IMR-90 (cell line): ENCODE results near the gene UBE2V1. TPM values are rescaled to one million over a fixed set of nuclear protein-coding genes. Genes with fewer than 3 reads are reported as not detected.

Experiments used
- ATAC-seq: fragments of 200-7000 bp; cut with Tn5 transposase; 2 replicates; pipeline ENCODE4 v1.9.1; 2020; ENCODE audit warnings: low read depth, mild to moderate bottlenecking, moderate library complexity
- BruUV-seq: library from RNA; stranded (reverse); fragments of 400-500 nt; replicated peaks from 2 replicates; lab custom pipeline; 2021; lab: Mats Ljungman, UMichigan
- CTCF ChIA-PET: fragments of 300-600 bp; formaldehyde crosslinking; extraction: SDS; loops from one replicate; lab custom pipeline; 2021; ENCODE audit warnings: antibody characterized with exemption; lab: Yijun Ruan, JAX
- POLR2A ChIA-PET: fragments of 300-600 bp; sonication (Branson Sonifier 250); formaldehyde crosslinking; loops from one replicate; lab custom pipeline; 2022; ENCODE audit warnings: antibody characterized with exemption; ENCODE audit not compliant: unreplicated experiment; lab: Charles Lee
- DNase-seq: peaks from one replicate; pipeline ENCODE4 v3.0.0; 2013
- H2AFZ ChIP-seq: replicated peaks from 2 replicates; pipeline ENCODE3; 2013; ENCODE audit warnings: low read length, mild to moderate bottlenecking; ENCODE audit not compliant: poor library complexity
- H2AK5ac ChIP-seq: 2 replicates; pipeline ENCODE4 v1.6.1; 2013; ENCODE audit warnings: low read depth, low read length, inconsistent platforms
- H2AK9ac ChIP-seq: replicated peaks from 2 replicates; pipeline ENCODE3; 2013; ENCODE audit warnings: mild to moderate bottlenecking, low read depth, low read length, moderate library complexity; ENCODE audit not compliant: poor library complexity
- H2BK120ac ChIP-seq: 2 replicates; pipeline ENCODE4 v1.6.1; 2013; ENCODE audit warnings: low read depth, low read length, inconsistent platforms
- H2BK15ac ChIP-seq: 3 replicates; pipeline ENCODE4 v1.6.1; 2013; ENCODE audit warnings: low read depth, low read length, inconsistent platforms
- H2BK20ac ChIP-seq: 2 replicates; pipeline ENCODE4 v1.6.1; 2013; ENCODE audit warnings: low read depth, mild to moderate bottlenecking, inconsistent platforms, low read length, moderate library complexity
- H2BK5ac ChIP-seq: 2 replicates; pipeline ENCODE4 v1.6.1; 2013; ENCODE audit warnings: mild to moderate bottlenecking, low read depth, low read length, inconsistent platforms; ENCODE audit not compliant: poor library complexity, severe bottlenecking
- H3K14ac ChIP-seq: replicated peaks from 2 replicates; pipeline ENCODE4 v1.6.1; 2013; ENCODE audit warnings: low read depth, low read length, inconsistent platforms
- H3K18ac ChIP-seq: 2 replicates; pipeline ENCODE4 v1.6.1; 2013; ENCODE audit warnings: low read depth, low read length, control low read depth
- H3K23ac ChIP-seq: 2 replicates; pipeline ENCODE4 v1.6.1; 2013; ENCODE audit warnings: low read depth, low read length, inconsistent platforms
- H3K27ac ChIP-seq: 2 replicates; pipeline ENCODE4 v1.5.1; 2013; ENCODE audit warnings: mild to moderate bottlenecking, control low read depth, low read length; ENCODE audit not compliant: insufficient read depth
- H3K27me3 ChIP-seq: 2 replicates; pipeline ENCODE4 v1.6.1; 2013; ENCODE audit warnings: low read length; ENCODE audit not compliant: control insufficient read depth, insufficient read depth
- H3K36me3 ChIP-seq: 2 replicates; pipeline ENCODE4 v1.6.1; 2013; ENCODE audit warnings: low read length, mixed read lengths; ENCODE audit not compliant: control insufficient read depth, insufficient read depth
- H3K4ac ChIP-seq: 2 replicates; pipeline ENCODE4 v1.6.1; 2013; ENCODE audit warnings: low read depth, low read length, inconsistent platforms
- H3K4me1 ChIP-seq: 2 replicates; pipeline ENCODE4 v1.6.1; 2013; ENCODE audit warnings: low read length, mixed read lengths; ENCODE audit not compliant: control insufficient read depth, insufficient read depth
- H3K4me2 ChIP-seq: 2 replicates; pipeline ENCODE4 v1.6.1; 2013; ENCODE audit warnings: low read depth, mild to moderate bottlenecking, control low read depth, low read length, moderate library complexity
- H3K4me3 ChIP-seq: 2 replicates; pipeline ENCODE4 v1.5.1; 2013; ENCODE audit warnings: low read depth, mild to moderate bottlenecking, control low read depth, low read length, moderate library complexity; ENCODE audit not compliant: insufficient read depth
- H3K56ac ChIP-seq: 2 replicates; pipeline ENCODE4 v1.6.1; 2013; ENCODE audit warnings: low read length, inconsistent platforms; ENCODE audit not compliant: insufficient read depth; ENCODE audit errors: extremely low read depth
- H3K79me1 ChIP-seq, 2 experiments: 2 replicates each; pipeline ENCODE4 v1.6.1; 2013; ENCODE audit warnings: low read length in 2 of 2, inconsistent platforms in 1 of 2, low read depth in 1 of 2
- H3K9ac ChIP-seq: 2 replicates; pipeline ENCODE4 v1.6.1; 2013; ENCODE audit warnings: low read depth, low read length, control low read depth
- H3K9me1 ChIP-seq: 2 replicates; pipeline ENCODE4 v1.6.1; 2013; ENCODE audit warnings: low read length, inconsistent platforms; ENCODE audit not compliant: insufficient read depth
- H3K9me3 ChIP-seq: 2 replicates; pipeline ENCODE4 v1.6.1; 2013; ENCODE audit warnings: low read length; ENCODE audit not compliant: control insufficient read depth, insufficient read depth
- H4K20me1 ChIP-seq: 2 replicates; pipeline ENCODE4 v1.6.1; 2013; ENCODE audit warnings: low read length, inconsistent platforms; ENCODE audit not compliant: insufficient read depth
- H4K5ac ChIP-seq: 2 replicates; pipeline ENCODE4 v1.6.1; 2013; ENCODE audit warnings: mild to moderate bottlenecking, low read depth, low read length, control low read depth
- H4K8ac ChIP-seq, 2 experiments: 2 replicates each; pipeline ENCODE4 v1.6.1; 2013; ENCODE audit warnings: low read depth in 2 of 2, low read length in 2 of 2, control low read depth in 1 of 2, inconsistent platforms in 1 of 2
- H4K91ac ChIP-seq: 2 replicates; pipeline ENCODE4 v1.6.1; 2013; ENCODE audit warnings: low read depth, low read length, inconsistent platforms; ENCODE audit not compliant: insufficient read depth
- CTCF ChIP-seq: conservative IDR thresholded peaks from 2 replicates; pipeline ENCODE4 v1.5.1; 2012; ENCODE audit warnings: mild to moderate bottlenecking, low read depth, low read length, improper control_type of control experiment
- ELK1 ChIP-seq: fragments of 150-350 bp; IDR thresholded peaks from 2 replicates; pipeline ENCODE4 v1.6.1; 2016; ENCODE audit warnings: low read depth, mild to moderate bottlenecking, low read length, moderate library complexity, borderline replicate concordance
- FOS ChIP-seq: fragments of 150-350 bp; IDR thresholded peaks from 2 replicates; pipeline ENCODE4 v1.6.1; 2016; ENCODE audit warnings: low read depth, low read length
- MXI1 ChIP-seq: IDR thresholded peaks from 2 replicates; pipeline ENCODE4 v1.6.1; 2012; ENCODE audit warnings: low read depth, mild to moderate bottlenecking, low read length, moderate library complexity, borderline replicate concordance
- USF2 ChIP-seq: fragments of 150-350 bp; IDR thresholded peaks from 2 replicates; pipeline ENCODE4 v1.6.1; 2017; ENCODE audit warnings: mild to moderate bottlenecking, antibody characterized with exemption, low read length, low read depth
- WGBS, 2 experiments: methylation state at CpG; one replicate each; pipeline versions ENCODE4 v1.1.5 to v1.1.7; 2013; ENCODE audit warnings: missing lambda C conversion rate in 2 of 2; ENCODE audit not compliant: insufficient read length in 1 of 2; ENCODE audit errors: extremely low coverage in 2 of 2; 5-methylcytosine and 5-hydroxymethylcytosine counted together
- dilution Hi-C: fragments of 300-500 bp; cut with HindIII; formaldehyde crosslinking; loops from one replicate; pipeline ENCODE4 v1.14.3; 2018; ENCODE audit warnings: low sequenced_read_pairs; ENCODE audit not compliant: unreplicated experiment
- in situ Hi-C: fragments of 300-500 bp; cut with MboI; formaldehyde crosslinking; loops from 3 replicates; pipeline ENCODE4 v1.14.3; 2019; ENCODE audit warnings: low sequenced_read_pairs, inconsistent platforms, mixed read lengths
- intact Hi-C: fragments of 100-400 bp; cut with micrococcal nuclease; formaldehyde crosslinking; loops from 2 replicates; pipeline ENCODE4 v1.10.0; 2022
- polyA plus RNA-seq, 3 experiments: library from polyadenylated mRNA; depleted of rRNA; stranded (reverse); fragments of >200 nt; gene quantifications; 2 replicates each; pipeline ENCODE4 v1.2.3, GENCODE V29; 2012; ENCODE audit warnings: low replicate concordance in 1 of 3
- total RNA-seq: library from RNA; depleted of rRNA; stranded (reverse); fragments of >200 nt; gene quantifications from 2 replicates; pipeline ENCODE4 v1.2.3, GENCODE V29; 2012

Gene UBE2V1
- total and polyA plus RNA-seq, 2 of the 4 experiments (the other 2 are of a cell fraction): 20.1 to 138 TPM

DNA sequence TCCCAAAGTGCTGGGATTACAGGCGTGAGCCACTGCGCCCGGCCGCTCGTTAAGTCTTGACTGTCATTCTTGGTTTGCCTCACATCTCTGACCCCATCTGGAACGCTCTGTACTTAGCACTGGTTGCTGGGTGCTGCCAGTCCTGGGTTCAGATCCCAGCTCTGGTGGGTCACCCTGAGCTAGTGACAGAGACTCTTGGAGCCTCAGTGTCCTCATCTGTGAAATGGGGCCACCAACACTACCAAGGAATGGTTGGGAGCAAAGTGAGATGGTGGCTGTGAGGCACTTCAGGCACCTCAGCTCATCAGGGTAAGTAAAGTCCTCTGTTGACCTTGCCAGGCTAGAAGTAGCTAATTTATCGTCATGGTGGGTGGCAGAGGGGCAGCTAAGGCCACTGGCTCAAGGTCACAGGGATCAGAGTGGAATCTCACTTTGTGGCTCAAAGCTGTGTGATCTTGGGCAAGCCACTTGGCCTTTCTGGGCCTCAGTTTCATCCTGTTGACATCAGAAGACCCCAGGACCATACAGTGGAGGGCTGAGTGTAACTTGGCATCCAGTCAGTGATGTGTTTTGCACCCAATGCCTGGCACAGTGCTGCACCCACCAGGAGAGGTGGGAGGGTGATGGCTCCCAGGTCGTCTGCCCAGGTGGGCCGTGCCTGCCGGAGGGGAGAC is 46.7 kb downstream of the UBE2V1 start:
- Histone ChIP-seq H3K9me3 (no peaks in the 10 kb centered on the region), H4K5ac (no peak overlapping the region), H3K4me3 (no peak overlapping the region), H2BK20ac (no peak overlapping the region), H3K36me3 (no peaks in the 10 kb centered on the region), H4K91ac (0 out of 2 replicates have a peak overlapping the region, but pooled peaks have one; percentile 6), H2AK9ac (peak overlapping the region; percentile 76), H4K8ac (no peak overlapping the region), H2BK120ac (no peak overlapping the region), H3K23ac (no peak overlapping the region), H3K27ac (no peak overlapping the region), H3K18ac (no peak overlapping the region), H3K14ac (no peak overlapping the region), H3K4me2 (no peak overlapping the region), H2BK15ac (no peak overlapping the region), H3K9ac (no peak overlapping the region), H3K4ac (no peak overlapping the region), H2AK5ac (no peak overlapping the region; the same call in 1 of the 2 replicates), H3K9me1 (0 out of 2 replicates have a peak, but pooled peaks cover 2% of the 10 kb centered on the region), H3K56ac (no peak overlapping the region), H2BK5ac (no peak overlapping the region), H3K27me3 (no peaks in the 10 kb centered on the region), H4K20me1 (no peaks in the 10 kb centered on the region), H2AFZ (no peak overlapping the region), H3K4me1 (peaks cover 2% of the 10 kb centered on the region; the same call in 1 of the 2 replicates), H3K79me1 (no peaks in the 10 kb centered on the region)
- intact Hi-C loops (no loop called here), dilution Hi-C loops (no loop called here), in situ Hi-C loops (no loop called here)
- WGBS, 2 experiments: 95% methylated on average over 6 of the region's 10 CpGs; no CpG with 5 or more reads in 1 of the 2 experiments
- CTCF ChIA-PET: interaction anchor here (1.8 kb wide), 1 partner anchor 87 kb away, joined by 12 read pairs; no protein-coding TSS in a partner anchor
- BruUV-seq: no TSS peak
- POLR2A ChIA-PET: no interaction called here
- DNase-seq: no peak
- no peak for ATAC-seq
- TF ChIP-seq ELK1 (no peak), USF2 (no peak), FOS (no peak), MXI1 (no peak), CTCF (no peak)
